GM12873 (cell line): ENCODE measurements around the gene VCP.

ENCODE experiments used
- CTCF ChIP-seq: IDR thresholded peaks from 2 replicates; pipeline ENCODE4 v1.5.1; 2012; ENCODE audit warnings: low read depth, mild to moderate bottlenecking, moderate library complexity, low read length, control low read depth; ENCODE audit not compliant: insufficient read depth; ENCODE audit errors: missing control alignments

The VCP gene

GRCh38 chr9:35070823-35071813, 1.3 kb downstream of the VCP start:
- no peak for TF ChIP-seq CTCF

GRCh38 chr9:35069020-35069419, 3.4 kb downstream of the VCP start:
- no peak for TF ChIP-seq CTCF

- TF ChIP-seq CTCF = no peak
These were observed 5.4 kb downstream of the VCP start for GRCh38 chr9:35067056-35067455.

- TF ChIP-seq CTCF = no peak
These were observed 11.7 kb downstream of the VCP start for GRCh38 chr9:35060548-35061207.

GRCh38 chr9:35059438-35059837, 13.0 kb downstream of the VCP start:
- TF ChIP-seq CTCF = no peak

GRCh38 chr9:35057271-35057620, 15.2 kb downstream of the VCP start:
- no peak for TF ChIP-seq CTCF

- TF ChIP-seq CTCF = no peak
These were observed 15.7 kb downstream of the VCP start for GRCh38 chr9:35056571-35057270.
